ENCODE results near the gene MS4A18.

DNA sequence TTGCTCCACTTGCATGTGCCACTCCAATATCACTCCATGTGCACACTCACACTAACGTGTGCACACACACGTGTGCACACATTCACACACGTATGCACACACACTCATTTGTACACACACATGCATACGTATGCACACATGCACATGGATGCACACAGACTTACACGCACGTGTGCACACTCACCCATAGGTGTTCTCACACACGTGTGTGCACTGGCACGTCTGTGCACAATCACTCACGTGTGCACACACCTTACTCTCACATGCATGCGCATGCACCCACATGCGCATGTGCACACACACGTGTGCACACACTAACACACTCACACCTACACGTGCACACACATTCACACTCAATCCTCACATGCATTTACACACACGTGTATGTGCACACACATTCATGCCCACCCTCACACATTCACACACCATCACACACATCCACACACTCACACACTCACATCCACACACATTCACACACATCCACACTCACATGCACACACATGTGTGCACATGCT is 22.9 kb downstream of the MS4A18 start:
- TF ChIP-seq, protein P1, sequence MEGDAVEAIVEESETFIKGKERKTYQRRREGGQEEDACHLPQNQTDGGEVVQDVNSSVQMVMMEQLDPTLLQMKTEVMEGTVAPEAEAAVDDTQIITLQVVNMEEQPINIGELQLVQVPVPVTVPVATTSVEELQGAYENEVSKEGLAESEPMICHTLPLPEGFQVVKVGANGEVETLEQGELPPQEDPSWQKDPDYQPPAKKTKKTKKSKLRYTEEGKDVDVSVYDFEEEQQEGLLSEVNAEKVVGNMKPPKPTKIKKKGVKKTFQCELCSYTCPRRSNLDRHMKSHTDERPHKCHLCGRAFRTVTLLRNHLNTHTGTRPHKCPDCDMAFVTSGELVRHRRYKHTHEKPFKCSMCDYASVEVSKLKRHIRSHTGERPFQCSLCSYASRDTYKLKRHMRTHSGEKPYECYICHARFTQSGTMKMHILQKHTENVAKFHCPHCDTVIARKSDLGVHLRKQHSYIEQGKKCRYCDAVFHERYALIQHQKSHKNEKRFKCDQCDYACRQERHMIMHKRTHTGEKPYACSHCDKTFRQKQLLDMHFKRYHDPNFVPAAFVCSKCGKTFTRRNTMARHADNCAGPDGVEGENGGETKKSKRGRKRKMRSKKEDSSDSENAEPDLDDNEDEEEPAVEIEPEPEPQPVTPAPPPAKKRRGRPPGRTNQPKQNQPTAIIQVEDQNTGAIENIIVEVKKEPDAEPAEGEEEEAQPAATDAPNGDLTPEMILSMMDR (IDR thresholded peaks at IDR 0.05): no peak
- TF ChIP-seq POLR2A (IDR thresholded peaks at IDR 0.05): no peak
